HCT116 (cell line): ENCODE results near the gene KRT5. TPM values are rescaled to one million over a fixed set of nuclear protein-coding genes. Genes with fewer than 3 reads are reported as not detected.

Experiments
- ATAC-seq: fragments of 200-7000 bp; cut with Tn5 transposase; 2 replicates; pipeline ENCODE4 v1.9.1; 2020; ENCODE audit warnings: mild to moderate bottlenecking, moderate library complexity
- BruUV-seq: library from RNA; stranded (reverse); fragments of 400-500 nt; replicated peaks from 2 replicates; lab custom pipeline; 2021; lab: Mats Ljungman, UMichigan
- CTCF ChIA-PET: fragments of 300-600 bp; sonication (Branson Sonifier 250); formaldehyde crosslinking; loops from one replicate; lab custom pipeline; 2021; ENCODE audit warnings: antibody characterized with exemption; lab: Charles Lee
- POLR2A ChIA-PET: fragments of 300-600, 350-600 bp; sonication (Branson Sonifier 250); formaldehyde crosslinking; loops from one replicate; lab custom pipeline; 2021; ENCODE audit warnings: antibody characterized with exemption; lab: Charles Lee
- RAD21 ChIA-PET, 2 experiments: fragments of 300-600 bp; sonication (Branson Sonifier 250); formaldehyde crosslinking; loops; one replicate each; lab custom pipeline; 2023; ENCODE audit warnings: low total read pairs in 2 of 2; ENCODE audit not compliant: uncharacterized antibody in 2 of 2, unreplicated experiment in 2 of 2, low non-redundant PET in 1 of 2; lab: Charles Lee
- DNase-seq: peaks from one replicate; pipeline ENCODE4 v3.0.0-alpha.2; 2010; ENCODE audit warnings: low read depth, low spot score
- H2AFZ ChIP-seq: fragments of 200-600 bp; shearing (Covaris generic), sonication (generic); 2 replicates; pipeline ENCODE4 v1.6.1; 2017; ENCODE audit warnings: low read depth, mixed run types, mixed read lengths, antibody characterized with exemption, low read length; ENCODE audit not compliant: poor library complexity, severe bottlenecking
- H3K27ac ChIP-seq: 2 replicates; pipeline ENCODE4 v1.5.1; 2012; ENCODE audit warnings: low read depth, low read length
- H3K27me3 ChIP-seq: fragments of 200-600 bp; sonication (generic); 2 replicates; pipeline ENCODE4 v1.6.1; 2016; ENCODE audit warnings: mixed run types, low read length, mixed read lengths; ENCODE audit not compliant: insufficient read depth
- H3K36me3 ChIP-seq, 2 experiments: fragments of 200-500 bp in 1 of 2; fragments of 200-600 bp in 1 of 2; sonication (Bioruptor generic) in 1 of 2; sonication (generic) in 1 of 2; 2 replicates each; pipeline versions ENCODE4 v1.5.1 to v1.6.1; 2014 to 2016; ENCODE audit warnings: low read length in 2 of 2, inconsistent platforms in 1 of 2, mixed read lengths in 1 of 2, mixed run types in 1 of 2; ENCODE audit not compliant: insufficient read depth in 2 of 2, control insufficient read depth in 1 of 2
- H3K4me1 ChIP-seq, 2 experiments: fragments of 200-600 bp in 1 of 2; sonication (generic) in 1 of 2; 2 replicates each; pipeline versions ENCODE4 v1.5.1 to v1.6.1; 2012 to 2017; ENCODE audit warnings: low read length in 2 of 2, inconsistent platforms in 1 of 2, mild to moderate bottlenecking in 1 of 2, mixed read lengths in 1 of 2, mixed run types in 1 of 2, moderate library complexity in 1 of 2; ENCODE audit not compliant: insufficient read depth in 2 of 2, control insufficient read depth in 1 of 2
- H3K4me2 ChIP-seq: fragments of 200-600 bp; sonication (generic); 2 replicates; pipeline ENCODE4 v1.6.1; 2017; ENCODE audit warnings: mixed run types, low read length, mixed read lengths
- H3K4me3 ChIP-seq, 2 experiments: fragments of 200-600 bp in 1 of 2; sonication (generic) in 1 of 2; replicated peaks in 1 of 2; 2 replicates each; pipeline ENCODE4 v1.5.1; 2011 to 2016; ENCODE audit warnings: low read length in 2 of 2, control low read depth in 1 of 2, low read depth in 1 of 2, mild to moderate bottlenecking in 1 of 2, mixed read lengths in 1 of 2, mixed run types in 1 of 2
- H3K79me2 ChIP-seq: fragments of 200-600 bp; sonication (generic); 2 replicates; pipeline ENCODE4 v1.6.1; 2017; ENCODE audit warnings: mild to moderate bottlenecking, mixed run types, low read length, moderate library complexity, mixed read lengths; ENCODE audit not compliant: insufficient read depth
- H3K9ac ChIP-seq: fragments of 200-600 bp; sonication (generic); 2 replicates; pipeline ENCODE4 v1.6.1; 2016; ENCODE audit warnings: low read length, mixed read lengths
- H3K9me2 ChIP-seq: fragments of 200-600 bp; sonication (generic), shearing (Covaris generic); 2 replicates; pipeline ENCODE4 v1.6.1; 2017; ENCODE audit warnings: mixed run types, mild to moderate bottlenecking, moderate library complexity; ENCODE audit not compliant: insufficient read depth
- H3K9me3 ChIP-seq, 2 experiments: fragments of 200-500 bp in 1 of 2; fragments of 200-600 bp in 1 of 2; sonication (Bioruptor generic) in 1 of 2; sonication (generic) in 1 of 2; 2 replicates each; pipeline ENCODE4 v1.6.1; 2014 to 2017; ENCODE audit warnings: low read length in 2 of 2, mixed read lengths in 2 of 2, inconsistent platforms in 1 of 2, low read depth in 1 of 2, mild to moderate bottlenecking in 1 of 2, mixed run types in 1 of 2, moderate library complexity in 1 of 2; ENCODE audit not compliant: control insufficient read depth in 1 of 2, insufficient read depth in 1 of 2
- H4K20me1 ChIP-seq: fragments of 200-600 bp; sonication (generic), shearing (Covaris generic); 2 replicates; pipeline ENCODE4 v1.6.1; 2017; ENCODE audit warnings: mixed run types, mild to moderate bottlenecking, moderate library complexity; ENCODE audit not compliant: insufficient read depth
- POLR2A ChIP-seq: IDR thresholded peaks from 2 replicates; pipeline ENCODE4 v1.7.0; 2011; ENCODE audit warnings: borderline replicate concordance; ENCODE audit not compliant: insufficient read depth, insufficient read length; ENCODE audit errors: extremely low read depth
- RAD21 ChIP-seq: IDR thresholded peaks from 2 replicates; pipeline ENCODE4 v1.6.1; 2012; ENCODE audit warnings: low read depth, mild to moderate bottlenecking
- REST ChIP-seq: IDR thresholded peaks from 2 replicates; pipeline ENCODE4 v1.6.1; 2012; ENCODE audit warnings: low read depth
- TCF7L2 ChIP-seq: IDR thresholded peaks from 2 replicates; pipeline ENCODE4 v1.7.0; 2011; ENCODE audit warnings: borderline replicate concordance, inconsistent platforms; ENCODE audit not compliant: insufficient read depth, insufficient read length; ENCODE audit errors: extremely low read depth
- intact Hi-C: fragments of 100-400 bp; cut with micrococcal nuclease; formaldehyde crosslinking; loops from 2 replicates; pipeline ENCODE4 v1.10.0; 2022
- total RNA-seq: library from RNA; stranded (reverse); gene quantifications from one replicate; pipeline ENCODE4 v1.2.1, GENCODE V29; 2021; ENCODE audit not compliant: unreplicated experiment

KRT5 gene
- total RNA-seq, 1 experiment from 2014 or later = 0.44 TPM

GRCh38 chr12:52534482-52534881 lies 14.3 kb upstream of the KRT5 start:
- Histone ChIP-seq H3K4me2 (no peak overlapping the region), H3K9ac (no peak overlapping the region), H3K9me3 (no peaks in the 10 kb centered on the region), H3K4me3 (no peak overlapping the region), H3K9me2 (no peaks in the 10 kb centered on the region), H3K36me3 (no peaks in the 10 kb centered on the region), H3K27me3 (no peaks in the 10 kb centered on the region), H3K27ac (no peak overlapping the region), H3K79me2 (no peaks in the 10 kb centered on the region), H4K20me1 (no peaks in the 10 kb centered on the region), H2AFZ (no peak overlapping the region), H3K4me1 (peaks cover 11 to 12% of the 10 kb centered on the region in 2 experiments)
- BruUV-seq = no TSS peak
- RAD21 ChIA-PET = no interaction called here
- intact Hi-C loops = no loop called here
- TF ChIP-seq RAD21 = peak; percentile 16; the same call in 1 of the 2 replicates
- TF ChIP-seq REST = no peak
- no peak for TF ChIP-seq TCF7L2
- no peak for TF ChIP-seq POLR2A
- ATAC-seq = no peak
- CTCF ChIA-PET = interaction anchor here (2.0 kb wide), 1 partner anchor 139 kb away, joined by 5 read pairs; no protein-coding TSS in a partner anchor
- no peak for DNase-seq
- POLR2A ChIA-PET = no interaction called here
